Lung microvascular endothelial cell (primary cell): Measurements from ENCODE around the gene SPG11. TPM values are rescaled to one million over a fixed set of nuclear protein-coding genes. Genes with fewer than 3 reads are reported as not detected.
A peak's percentile ranks its signal among the peaks of the same experiment; 100 is the strongest.
"Not testable (repeated sequence)": the region's sequence is repeated elsewhere in the genome, so short reads cannot be mapped to it uniquely, and the experiment has no call there.

Experiments
- DNase-seq, 2 donors: peaks; one replicate each; pipeline versions ENCODE4 v3.0.0 to v3.0.0-alpha.2; 2010; ENCODE audit warnings: low read depth in 2 of 2
- total RNA-seq: library from RNA; depleted of rRNA; stranded (reverse); fragments of >200 nt; gene quantifications from 2 replicates; pipeline ENCODE4 v1.2.1, GENCODE V29; 2014

Gene SPG11
- total RNA-seq, 1 donor from 2014 or later = 29.8 TPM

- DNase-seq = no peak
Observed at GRCh38 chr15:44568338-44568737, 95.1 kb downstream of the SPG11 start.

GRCh38 chr15:44566155-44566540, 97.3 kb downstream of the SPG11 start:
- no peak for DNase-seq

- DNase-seq = no peak
Observed at GRCh38 chr15:44565387-44566154, 97.9 kb downstream of the SPG11 start.

- DNase-seq = not testable (repeated sequence)
Observed at GRCh38 chr15:44560926-44561325, 102.5 kb downstream of the SPG11 start.

- peak; percentile 57 to 67 for DNase-seq
Observed at GRCh38 chr15:44554934-44555723, 108.3 kb downstream of the SPG11 start.

GRCh38 chr15:44550734-44551133, 112.7 kb downstream of the SPG11 start:
- DNase-seq = no peak

GRCh38 chr15:44550256-44550655, 113.2 kb downstream of the SPG11 start:
- DNase-seq = peak; percentile 57 to 60

GRCh38 chr15:44549152-44549551, 114.3 kb downstream of the SPG11 start:
- DNase-seq = not testable (repeated sequence)

- DNase-seq = peak; percentile 25 to 32
Observed at GRCh38 chr15:44545913-44546802, 117.3 kb downstream of the SPG11 start.

GRCh38 chr15:44544745-44545144, 118.7 kb downstream of the SPG11 start:
- DNase-seq = not testable (repeated sequence)

- no peak for DNase-seq
Observed at GRCh38 chr15:44542596-44542995, 120.9 kb downstream of the SPG11 start.

GRCh38 chr15:44541282-44541958, 122.0 kb downstream of the SPG11 start:
- DNase-seq = peak; percentile 58 to 81

- DNase-seq = peak; percentile 11 to 50
Observed at GRCh38 chr15:44537735-44538240, 125.7 kb downstream of the SPG11 start.

GRCh38 chr15:44536962-44537734, 126.3 kb downstream of the SPG11 start, which contains the start of gene EIF3J:
TSS of gene EIF3J (plus strand) at chr15:44537147. CDS start at chr15:44537195, 48 bp downstream.
- peak; percentile 98 for DNase-seq

GRCh38 chr15:44536302-44536961, 127.0 kb downstream of the SPG11 start:
- peak in 1 of 2 donors; percentile 89 for DNase-seq

GRCh38 chr15:44535523-44536301, 127.8 kb downstream of the SPG11 start:
- peak in 1 of 2 donors; percentile 33 for DNase-seq

GRCh38 chr15:44535092-44535491, 128.4 kb downstream of the SPG11 start:
- no peak for DNase-seq

- DNase-seq = no peak
Observed at GRCh38 chr15:44532689-44533088, 130.8 kb downstream of the SPG11 start.

GRCh38 chr15:44532275-44532674, 131.2 kb downstream of the SPG11 start:
- DNase-seq = not testable (repeated sequence)
